ENCODE data around the gene RALGAPA2. TPM values are rescaled to one million over a fixed set of nuclear protein-coding genes. Genes with fewer than 3 reads are reported as not detected.

RALGAPA2 gene
- total RNA-seq, 1 experiment from 2014 or later: 18.2 TPM

DNA sequence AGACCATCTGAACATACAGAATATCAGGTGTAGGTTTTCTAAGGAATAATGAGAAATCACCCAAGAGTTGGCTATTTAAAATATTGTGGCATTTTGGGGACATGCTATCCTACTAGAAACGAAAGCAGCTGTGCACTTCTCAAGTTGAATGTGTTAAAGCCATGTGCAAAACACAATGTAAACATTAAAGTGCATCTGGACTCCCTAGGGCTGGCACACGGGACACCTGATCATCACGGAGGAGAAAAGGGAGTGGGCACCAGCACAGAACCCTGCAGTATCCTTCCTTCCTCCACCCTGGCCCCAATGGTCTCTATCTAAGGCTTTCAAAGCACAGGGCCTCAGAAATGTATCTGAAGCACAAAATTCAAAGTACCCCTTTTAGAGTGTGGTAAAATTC is 250.3 kb downstream of the RALGAPA2 start:
- peaks cover 70% of the 10 kb centered on the region for H3K4me1 Mint-ChIP-seq
- no peaks in the 10 kb centered on the region for H3K27me3 Mint-ChIP-seq (ENCODE audit: low read depth)
- H3K9me3 Mint-ChIP-seq: no peaks in the 10 kb centered on the region
- no peaks in the 10 kb centered on the region for H3K36me3 Mint-ChIP-seq
- ChIA-PET CTCF (interaction anchor here (1.1 kb wide), 2 partner anchors 9 to 131 kb away, joined by 3 read pairs; no protein-coding TSS in a partner anchor), POLR2A (no interaction called here)
- H3K4me3 Mint-ChIP-seq: no peak overlapping the region
- no peak overlapping the region for H3K27ac Mint-ChIP-seq
- TF ChIP-seq, protein P1, sequence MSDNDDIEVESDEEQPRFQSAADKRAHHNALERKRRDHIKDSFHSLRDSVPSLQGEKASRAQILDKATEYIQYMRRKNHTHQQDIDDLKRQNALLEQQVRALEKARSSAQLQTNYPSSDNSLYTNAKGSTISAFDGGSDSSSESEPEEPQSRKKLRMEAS (CRISPR knock-in tag; IDR thresholded peaks at IDR 0.05): no peak
- no peak for TF ChIP-seq GTF2I (CRISPR knock-in tag; conservative IDR thresholded peaks at IDR 0.05)
- TF ChIP-seq, protein P2, sequence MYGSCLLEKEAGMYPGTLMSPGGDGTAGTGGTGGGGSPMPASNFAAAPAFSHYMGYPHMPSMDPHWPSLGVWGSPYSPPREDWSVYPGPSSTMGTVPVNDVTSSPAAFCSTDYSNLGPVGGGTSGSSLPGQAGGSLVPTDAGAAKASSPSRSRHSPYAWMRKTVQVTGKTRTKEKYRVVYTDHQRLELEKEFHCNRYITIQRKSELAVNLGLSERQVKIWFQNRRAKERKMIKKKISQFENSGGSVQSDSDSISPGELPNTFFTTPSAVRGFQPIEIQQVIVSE (CRISPR knock-in tag; IDR thresholded peaks at IDR 0.05; ENCODE audit: borderline replicate concordance): no peak
- TF ChIP-seq, protein P3, sequence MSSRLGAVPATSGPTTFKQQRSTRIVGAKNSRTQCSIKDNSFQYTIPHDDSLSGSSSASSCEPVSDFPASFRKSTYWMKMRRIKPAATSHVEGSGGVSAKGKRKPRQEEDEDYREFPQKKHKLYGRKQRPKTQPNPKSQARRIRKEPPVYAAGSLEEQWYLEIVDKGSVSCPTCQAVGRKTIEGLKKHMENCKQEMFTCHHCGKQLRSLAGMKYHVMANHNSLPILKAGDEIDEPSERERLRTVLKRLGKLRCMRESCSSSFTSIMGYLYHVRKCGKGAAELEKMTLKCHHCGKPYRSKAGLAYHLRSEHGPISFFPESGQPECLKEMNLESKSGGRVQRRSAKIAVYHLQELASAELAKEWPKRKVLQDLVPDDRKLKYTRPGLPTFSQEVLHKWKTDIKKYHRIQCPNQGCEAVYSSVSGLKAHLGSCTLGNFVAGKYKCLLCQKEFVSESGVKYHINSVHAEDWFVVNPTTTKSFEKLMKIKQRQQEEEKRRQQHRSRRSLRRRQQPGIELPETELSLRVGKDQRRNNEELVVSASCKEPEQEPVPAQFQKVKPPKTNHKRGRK (CRISPR knock-in tag; IDR thresholded peaks at IDR 0.05; ENCODE audit: borderline replicate concordance): no peak
- TF ChIP-seq, protein P4, sequence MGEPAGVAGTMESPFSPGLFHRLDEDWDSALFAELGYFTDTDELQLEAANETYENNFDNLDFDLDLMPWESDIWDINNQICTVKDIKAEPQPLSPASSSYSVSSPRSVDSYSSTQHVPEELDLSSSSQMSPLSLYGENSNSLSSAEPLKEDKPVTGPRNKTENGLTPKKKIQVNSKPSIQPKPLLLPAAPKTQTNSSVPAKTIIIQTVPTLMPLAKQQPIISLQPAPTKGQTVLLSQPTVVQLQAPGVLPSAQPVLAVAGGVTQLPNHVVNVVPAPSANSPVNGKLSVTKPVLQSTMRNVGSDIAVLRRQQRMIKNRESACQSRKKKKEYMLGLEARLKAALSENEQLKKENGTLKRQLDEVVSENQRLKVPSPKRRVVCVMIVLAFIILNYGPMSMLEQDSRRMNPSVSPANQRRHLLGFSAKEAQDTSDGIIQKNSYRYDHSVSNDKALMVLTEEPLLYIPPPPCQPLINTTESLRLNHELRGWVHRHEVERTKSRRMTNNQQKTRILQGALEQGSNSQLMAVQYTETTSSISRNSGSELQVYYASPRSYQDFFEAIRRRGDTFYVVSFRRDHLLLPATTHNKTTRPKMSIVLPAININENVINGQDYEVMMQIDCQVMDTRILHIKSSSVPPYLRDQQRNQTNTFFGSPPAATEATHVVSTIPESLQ (CRISPR knock-in tag; IDR thresholded peaks at IDR 0.05): no peak
- TF ChIP-seq NFATC4 (CRISPR knock-in tag; IDR thresholded peaks at IDR 0.05): no peak
- TF ChIP-seq RELA (CRISPR knock-in tag; IDR thresholded peaks at IDR 0.05; ENCODE audit: borderline replicate concordance): no peak
- TF ChIP-seq ELF4 (CRISPR knock-in tag; IDR thresholded peaks at IDR 0.05; ENCODE audit: low read depth): no peak
- DNase-seq (ENCODE audit: low spot score) (no peak), ATAC-seq (no peak)

DNA sequence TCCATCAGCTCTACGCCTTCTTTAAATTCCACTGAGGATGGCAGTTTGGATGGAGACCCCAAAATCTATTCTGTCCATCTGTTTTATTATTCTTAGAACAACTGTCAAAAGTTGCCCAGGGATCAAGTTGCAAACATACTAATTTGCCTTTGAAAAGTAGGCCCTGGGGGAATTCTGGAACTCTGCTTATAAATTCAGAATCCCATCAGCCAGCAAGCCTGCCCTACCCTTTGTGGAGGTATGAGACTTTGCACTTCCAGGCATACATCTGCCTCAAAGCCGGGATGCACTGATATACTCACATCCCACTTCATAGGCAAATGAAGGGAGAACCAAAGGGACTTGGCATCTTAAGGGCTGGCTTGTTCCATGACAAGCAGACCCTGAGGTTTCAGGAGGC is 250.9 kb downstream of the RALGAPA2 start:
- ATAC-seq (no peak), DNase-seq (ENCODE audit: low spot score) (no peak)
- no peaks in the 10 kb centered on the region for H3K36me3 Mint-ChIP-seq
- H3K27me3 Mint-ChIP-seq (ENCODE audit: low read depth): no peaks in the 10 kb centered on the region
- peaks cover 66% of the 10 kb centered on the region for H3K4me1 Mint-ChIP-seq
- no peak overlapping the region for H3K4me3 Mint-ChIP-seq
- CTCF ChIA-PET: interaction anchor here (1.1 kb wide), 1 partner anchor 132 kb away, joined by 3 read pairs; no protein-coding TSS in a partner anchor
- H3K9me3 Mint-ChIP-seq: no peaks in the 10 kb centered on the region
- no peak for TF ChIP-seq NFYB (CRISPR knock-in tag; conservative IDR thresholded peaks at IDR 0.05; ENCODE audit: low read depth)
- TF ChIP-seq RORB (CRISPR knock-in tag; IDR thresholded peaks at IDR 0.05): no peak
- TF ChIP-seq RELA (CRISPR knock-in tag; IDR thresholded peaks at IDR 0.05; ENCODE audit: borderline replicate concordance): no peak
- TF ChIP-seq, protein P5, sequence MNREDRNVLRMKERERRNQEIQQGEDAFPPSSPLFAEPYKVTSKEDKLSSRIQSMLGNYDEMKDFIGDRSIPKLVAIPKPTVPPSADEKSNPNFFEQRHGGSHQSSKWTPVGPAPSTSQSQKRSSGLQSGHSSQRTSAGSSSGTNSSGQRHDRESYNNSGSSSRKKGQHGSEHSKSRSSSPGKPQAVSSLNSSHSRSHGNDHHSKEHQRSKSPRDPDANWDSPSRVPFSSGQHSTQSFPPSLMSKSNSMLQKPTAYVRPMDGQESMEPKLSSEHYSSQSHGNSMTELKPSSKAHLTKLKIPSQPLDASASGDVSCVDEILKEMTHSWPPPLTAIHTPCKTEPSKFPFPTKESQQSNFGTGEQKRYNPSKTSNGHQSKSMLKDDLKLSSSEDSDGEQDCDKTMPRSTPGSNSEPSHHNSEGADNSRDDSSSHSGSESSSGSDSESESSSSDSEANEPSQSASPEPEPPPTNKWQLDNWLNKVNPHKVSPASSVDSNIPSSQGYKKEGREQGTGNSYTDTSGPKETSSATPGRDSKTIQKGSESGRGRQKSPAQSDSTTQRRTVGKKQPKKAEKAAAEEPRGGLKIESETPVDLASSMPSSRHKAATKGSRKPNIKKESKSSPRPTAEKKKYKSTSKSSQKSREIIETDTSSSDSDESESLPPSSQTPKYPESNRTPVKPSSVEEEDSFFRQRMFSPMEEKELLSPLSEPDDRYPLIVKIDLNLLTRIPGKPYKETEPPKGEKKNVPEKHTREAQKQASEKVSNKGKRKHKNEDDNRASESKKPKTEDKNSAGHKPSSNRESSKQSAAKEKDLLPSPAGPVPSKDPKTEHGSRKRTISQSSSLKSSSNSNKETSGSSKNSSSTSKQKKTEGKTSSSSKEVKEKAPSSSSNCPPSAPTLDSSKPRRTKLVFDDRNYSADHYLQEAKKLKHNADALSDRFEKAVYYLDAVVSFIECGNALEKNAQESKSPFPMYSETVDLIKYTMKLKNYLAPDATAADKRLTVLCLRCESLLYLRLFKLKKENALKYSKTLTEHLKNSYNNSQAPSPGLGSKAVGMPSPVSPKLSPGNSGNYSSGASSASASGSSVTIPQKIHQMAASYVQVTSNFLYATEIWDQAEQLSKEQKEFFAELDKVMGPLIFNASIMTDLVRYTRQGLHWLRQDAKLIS (CRISPR knock-in tag; IDR thresholded peaks at IDR 0.05; ENCODE audit: borderline replicate concordance): no peak
- H3K27ac Mint-ChIP-seq: peak overlapping the region; percentile 86
- POLR2A ChIA-PET: no interaction called here

DNA sequence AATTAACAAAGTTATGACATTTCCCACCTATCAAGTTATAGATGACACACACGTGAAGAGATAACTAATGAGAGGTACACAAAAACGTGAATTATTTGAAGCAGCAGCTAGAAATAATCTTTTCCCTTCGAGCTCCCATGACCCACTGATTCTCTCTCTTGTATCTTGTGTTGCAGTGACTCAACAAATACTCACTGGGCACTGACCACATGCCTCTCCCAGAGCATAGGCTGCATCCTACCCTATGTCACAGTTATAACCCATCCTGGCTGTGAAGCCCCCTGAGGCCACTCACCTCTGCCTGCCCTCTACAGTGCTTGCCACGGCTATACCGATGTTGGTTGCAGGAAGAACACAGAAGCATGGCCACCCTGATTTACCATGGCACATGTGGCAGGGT is 252.7 kb downstream of the RALGAPA2 start:
- Mint-ChIP-seq H3K9me3 (no peaks in the 10 kb centered on the region), H3K4me3 (no peak overlapping the region), H3K36me3 (no peaks in the 10 kb centered on the region), H3K27me3 (ENCODE audit: low read depth) (no peaks in the 10 kb centered on the region), H3K27ac (no peak overlapping the region), H3K4me1 (peaks cover 50% of the 10 kb centered on the region)
- TF ChIP-seq, protein P6, sequence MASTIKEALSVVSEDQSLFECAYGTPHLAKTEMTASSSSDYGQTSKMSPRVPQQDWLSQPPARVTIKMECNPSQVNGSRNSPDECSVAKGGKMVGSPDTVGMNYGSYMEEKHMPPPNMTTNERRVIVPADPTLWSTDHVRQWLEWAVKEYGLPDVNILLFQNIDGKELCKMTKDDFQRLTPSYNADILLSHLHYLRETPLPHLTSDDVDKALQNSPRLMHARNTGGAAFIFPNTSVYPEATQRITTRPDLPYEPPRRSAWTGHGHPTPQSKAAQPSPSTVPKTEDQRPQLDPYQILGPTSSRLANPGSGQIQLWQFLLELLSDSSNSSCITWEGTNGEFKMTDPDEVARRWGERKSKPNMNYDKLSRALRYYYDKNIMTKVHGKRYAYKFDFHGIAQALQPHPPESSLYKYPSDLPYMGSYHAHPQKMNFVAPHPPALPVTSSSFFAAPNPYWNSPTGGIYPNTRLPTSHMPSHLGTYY (CRISPR knock-in tag; IDR thresholded peaks at IDR 0.05): no peak
- TF ChIP-seq RELA (CRISPR knock-in tag; IDR thresholded peaks at IDR 0.05; ENCODE audit: borderline replicate concordance): no peak
- CTCF ChIA-PET: no interaction called here
- no peak for DNase-seq (ENCODE audit: low spot score)
- no peak for ATAC-seq
- POLR2A ChIA-PET: no interaction called here
